SK-MEL-5 (cell line): ENCODE results near the gene CRPPA. TPM values are rescaled to one million over a fixed set of nuclear protein-coding genes. Genes with fewer than 3 reads are reported as not detected.

Experiments used
- DNase-seq: peaks from one replicate; pipeline ENCODE4 v3.0.0-alpha.2; 2016; ENCODE audit warnings: low read depth, low spot score
- in situ Hi-C: cut with HindIII; loops from 2 replicates; pipeline ENCODE4 v1.10.0; 2016; ENCODE audit warnings: low sequenced_read_pairs, high pct_unique_total_duplicates, low pct_unique_long_range_greater_than_20kb
- total RNA-seq: library from RNA; depleted of rRNA; stranded (reverse); fragments of >200 nt; shearing (Covaris generic); gene quantifications from 2 replicates; pipeline ENCODE4 v1.2.3, GENCODE V29; 2014

CRPPA gene
- total RNA-seq, 1 experiment from 2014 or later, result 2.5 TPM

- peak; percentile 95 for DNase-seq
- in situ Hi-C loops, result loop anchor here (25.0 kb wide), 1 partner anchor 130 kb away; no protein-coding TSS in a partner anchor
Measured at GRCh38 chr7:16431646-16432424, 10.5 kb upstream of the CRPPA start.

GRCh38 chr7:16430133-16430532 lies 8.8 kb upstream of the CRPPA start:
- no peak for DNase-seq
- in situ Hi-C loops, result loop anchor here (25.0 kb wide), 1 partner anchor 132 kb away; no protein-coding TSS in a partner anchor

DNA sequence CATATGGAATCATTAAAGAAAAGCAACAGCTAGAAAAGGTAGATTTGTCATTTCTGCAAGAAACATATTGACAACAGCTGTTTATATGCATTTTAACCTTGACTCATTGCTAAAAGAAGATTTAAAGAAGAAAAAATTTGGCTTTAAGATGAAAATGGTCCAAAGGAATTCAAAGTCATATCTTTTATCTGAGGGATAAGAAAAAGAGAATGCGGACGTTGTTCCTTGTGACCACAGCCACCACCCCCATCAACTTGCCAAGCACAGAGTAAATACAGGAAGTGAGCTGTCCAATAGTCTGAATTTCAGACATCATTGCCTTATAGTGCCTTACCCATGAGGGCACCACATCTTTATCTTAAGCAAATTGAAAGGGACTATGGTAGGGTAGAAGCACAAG lies 7.3 kb upstream of the CRPPA start:
- DNase-seq, result no peak
- in situ Hi-C loops, result loop anchor here (25.0 kb wide), 1 partner anchor 134 kb away; no protein-coding TSS in a partner anchor

DNA sequence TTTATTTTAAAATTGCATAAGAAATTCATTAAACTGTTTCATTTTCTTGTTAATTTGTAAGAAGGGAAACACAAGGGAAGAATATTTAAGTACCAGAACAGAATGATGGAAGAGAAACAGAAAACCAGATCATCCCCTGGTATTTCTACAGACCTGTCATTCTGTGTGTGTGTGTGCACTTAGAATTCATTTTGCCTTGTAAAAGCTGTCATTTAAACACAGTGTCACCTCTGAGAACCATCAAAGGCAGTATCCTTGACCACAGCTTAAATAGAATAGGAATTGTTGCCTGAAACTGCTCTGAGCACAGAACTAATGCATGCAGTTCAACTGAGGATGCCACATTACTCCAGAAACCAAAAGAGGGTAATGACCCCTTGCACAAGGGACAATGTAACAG lies 6.8 kb upstream of the CRPPA start:
- no peak for DNase-seq
- in situ Hi-C loops, result loop anchor here (25.0 kb wide), 1 partner anchor 134 kb away; no protein-coding TSS in a partner anchor

- in situ Hi-C loops, result loop anchor here (25.0 kb wide), 1 partner anchor 286 kb away; no protein-coding TSS in a partner anchor
- DNase-seq, result no peak
Measured at GRCh38 chr7:16423761-16424160, 2.4 kb upstream of the CRPPA start.

DNA sequence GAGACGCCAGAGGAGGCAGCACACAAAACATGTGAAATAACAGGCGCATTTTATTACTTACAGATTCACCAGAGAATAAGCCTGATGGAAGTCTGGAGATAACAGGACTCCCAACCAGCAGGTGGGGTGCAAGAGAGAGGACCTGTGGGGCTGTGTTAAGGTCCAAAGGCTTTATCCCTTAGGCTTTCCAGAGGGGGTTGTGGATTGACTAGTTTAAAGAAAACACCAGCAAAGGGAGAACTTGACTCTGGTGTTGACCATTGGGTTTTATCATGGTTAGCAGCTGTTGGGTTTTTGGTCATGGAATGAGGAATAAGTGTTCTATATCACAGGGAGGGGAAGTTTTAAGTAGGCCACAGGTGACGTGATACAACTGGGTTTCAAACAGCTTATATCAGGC lies 1.6 kb upstream of the CRPPA start:
- no peak for DNase-seq

DNA sequence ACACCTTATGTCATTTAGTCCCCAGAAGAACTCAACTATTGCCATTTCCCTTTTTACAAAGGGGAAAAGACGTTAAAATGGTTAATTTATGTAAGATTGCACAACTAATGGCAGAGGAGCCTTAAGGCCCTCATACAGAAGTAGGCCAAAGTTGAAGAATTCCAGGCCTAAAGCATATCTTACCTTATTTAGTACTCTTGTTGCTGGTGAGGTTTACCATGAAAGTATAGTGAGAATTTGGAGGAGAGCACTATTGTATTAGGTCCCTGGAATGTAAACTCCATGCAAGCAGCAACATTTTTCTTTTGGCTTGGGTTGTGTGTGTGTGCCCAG lies 731 bp upstream of the CRPPA start:
- no peak for DNase-seq
- in situ Hi-C loops, result loop anchor here (25.0 kb wide), 1 partner anchor 285 kb away; no protein-coding TSS in a partner anchor

More for the DNA sequence above, 1.6 kb upstream of the CRPPA start:
- in situ Hi-C loops, result loop anchor here (25.0 kb wide), 1 partner anchor 286 kb away; no protein-coding TSS in a partner anchor

- in situ Hi-C loops, result loop anchor here (25.0 kb wide), 1 partner anchor 283 kb away; no protein-coding TSS in a partner anchor
- DNase-seq, result peak; percentile 95
Measured at GRCh38 chr7:16420649-16421332, 547 bp downstream of the CRPPA start.

- in situ Hi-C loops, result loop anchor here (25.0 kb wide), 1 partner anchor 283 kb away; no protein-coding TSS in a partner anchor
- no peak for DNase-seq
Measured at GRCh38 chr7:16420329-16420648, 1.0 kb downstream of the CRPPA start.

DNA sequence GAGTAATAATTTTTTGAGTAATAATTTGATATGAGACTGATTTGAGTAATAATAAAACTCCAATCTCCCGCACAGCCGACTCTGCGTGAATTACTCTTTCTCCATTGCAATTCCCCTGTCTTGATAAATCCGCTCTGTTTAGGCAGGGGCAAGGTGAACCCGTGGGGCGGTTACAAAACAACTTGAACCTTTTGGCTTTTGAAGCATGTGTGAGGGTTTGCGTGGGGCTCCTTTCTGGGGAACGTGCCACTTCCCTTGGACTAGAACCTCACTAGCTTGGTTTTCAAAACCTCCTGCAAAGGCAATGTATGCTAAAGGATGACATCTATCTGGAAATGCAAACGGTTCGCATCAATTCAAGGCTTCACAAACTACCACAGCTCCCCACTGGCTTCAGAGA lies 1.5 kb downstream of the CRPPA start:
- no peak for DNase-seq
- in situ Hi-C loops, result loop anchor here (25.0 kb wide), 1 partner anchor 283 kb away; no protein-coding TSS in a partner anchor

- no peak for DNase-seq
- in situ Hi-C loops, result loop anchor here (25.0 kb wide), 1 partner anchor 282 kb away; no protein-coding TSS in a partner anchor
Measured at GRCh38 chr7:16419126-16419525, 2.2 kb downstream of the CRPPA start.

- in situ Hi-C loops, result loop anchor here (25.0 kb wide), 1 partner anchor 281 kb away; no protein-coding TSS in a partner anchor
- no peak for DNase-seq
Measured at GRCh38 chr7:16417906-16418305, 3.4 kb downstream of the CRPPA start.

GRCh38 chr7:16416289-16417282 lies 4.8 kb downstream of the CRPPA start:
- DNase-seq, result no peak
- in situ Hi-C loops, result loop anchor here (25.0 kb wide), 1 partner anchor 279 kb away; no protein-coding TSS in a partner anchor

DNA sequence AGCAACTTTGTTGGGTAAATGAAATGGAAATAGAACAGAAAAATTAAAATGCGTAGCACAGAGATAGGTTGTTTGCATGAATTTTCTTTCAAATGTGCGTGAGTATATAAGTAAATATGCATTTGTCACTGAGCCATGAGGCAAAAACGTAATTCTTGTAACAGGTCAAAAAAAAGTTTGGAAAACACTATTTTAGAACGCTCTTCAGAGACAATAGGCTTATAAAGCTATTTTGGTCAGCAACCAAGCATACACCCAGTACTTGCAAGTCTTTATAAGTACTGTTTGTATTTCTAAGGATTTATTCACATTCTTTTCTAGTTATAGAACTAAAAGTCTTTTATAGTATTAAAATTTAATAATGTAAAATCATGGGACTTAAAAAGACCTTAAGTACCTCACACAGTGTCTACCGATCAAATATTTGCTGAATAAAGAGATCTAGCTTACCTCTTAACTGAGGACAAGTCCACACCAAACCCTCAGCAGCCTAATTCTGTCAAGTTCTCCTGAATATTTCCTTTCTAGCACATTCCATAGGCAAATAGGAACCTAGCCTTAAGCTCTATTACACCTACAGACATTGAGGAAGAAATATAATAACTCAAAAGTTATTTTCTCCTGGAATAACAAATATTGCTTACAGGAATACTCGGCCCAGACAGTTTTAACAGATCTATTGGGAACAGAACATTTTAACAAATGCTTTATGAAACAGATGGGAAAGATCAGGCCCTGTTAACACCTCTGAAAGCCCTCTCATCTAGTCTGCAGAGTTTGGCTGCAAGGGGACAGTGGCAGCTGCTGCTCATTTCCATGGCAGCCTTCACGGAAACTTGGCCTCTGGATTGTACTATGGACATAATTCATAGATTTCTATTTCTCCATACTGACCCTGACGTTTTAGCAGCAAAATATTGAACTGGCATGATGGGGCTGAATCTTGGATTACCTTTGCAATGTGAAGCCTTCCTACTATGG lies 8.8 kb downstream of the CRPPA start:
- no peak for DNase-seq
- in situ Hi-C loops, result loop anchor here (25.0 kb wide), 1 partner anchor 275 kb away; no protein-coding TSS in a partner anchor

- in situ Hi-C loops, result loop anchor here (25.0 kb wide), 1 partner anchor 274 kb away; no protein-coding TSS in a partner anchor
- no peak for DNase-seq
Measured at GRCh38 chr7:16411391-16411790, 9.9 kb downstream of the CRPPA start.

GRCh38 chr7:16409777-16410176 lies 11.6 kb downstream of the CRPPA start:
- in situ Hi-C loops, result loop anchor here (25.0 kb wide), 1 partner anchor 272 kb away; no protein-coding TSS in a partner anchor
- DNase-seq, result peak; percentile 94
